Cardiac atrium fibroblast (primary cell): ENCODE data around the gene OTUB2. TPM values are rescaled to one million over a fixed set of nuclear protein-coding genes. Genes with fewer than 3 reads are reported as not detected.

Source experiments
- total RNA-seq: library from RNA; depleted of rRNA; stranded (reverse); fragments of >200 nt; gene quantifications from 2 replicates; pipeline ENCODE4 v1.2.3, GENCODE V29; 2015

The OTUB2 gene
- total RNA-seq = 1.5 and 2.3 TPM in 2 replicates

DNA sequence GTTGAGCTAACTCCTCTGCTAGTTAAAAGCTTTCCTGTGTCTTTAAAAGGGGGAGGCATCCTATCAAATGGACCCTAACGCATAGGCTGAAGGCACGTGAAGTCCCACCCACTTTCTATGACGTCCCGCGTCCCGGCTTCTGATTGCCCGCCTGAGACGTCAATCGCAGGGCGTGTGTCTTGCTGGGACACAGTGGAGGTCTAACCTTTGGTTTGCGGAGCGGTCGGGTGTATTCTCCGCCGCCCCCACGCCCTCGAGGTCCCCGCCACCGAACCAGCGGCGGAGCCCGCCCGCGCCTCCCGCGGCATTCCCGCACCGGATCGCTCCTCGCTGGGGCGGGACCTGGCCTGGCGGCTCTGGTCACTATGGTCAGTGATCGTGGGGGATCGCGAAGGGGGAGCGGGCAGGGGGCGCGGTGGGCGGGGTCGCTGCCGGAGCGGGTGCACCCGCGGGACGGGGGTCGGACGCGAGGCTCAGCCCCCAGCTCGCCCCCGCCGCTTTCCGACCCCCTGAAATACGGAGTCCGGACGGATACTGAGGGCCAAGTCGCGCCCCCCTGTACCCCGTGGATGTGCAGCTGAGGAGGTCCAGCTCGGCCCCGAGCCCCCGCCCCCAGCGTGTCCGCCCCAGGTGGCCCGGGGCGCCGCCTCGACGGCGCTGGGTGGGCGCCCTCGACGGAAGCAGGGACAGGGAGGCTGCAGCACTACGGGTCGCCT is at the start of gene OTUB2:
Gene OTUB2 (plus strand): TSS at position 168 of the 716 bp plus-strand sequence. CDS start 198 bp downstream, at position 366.

DNA sequence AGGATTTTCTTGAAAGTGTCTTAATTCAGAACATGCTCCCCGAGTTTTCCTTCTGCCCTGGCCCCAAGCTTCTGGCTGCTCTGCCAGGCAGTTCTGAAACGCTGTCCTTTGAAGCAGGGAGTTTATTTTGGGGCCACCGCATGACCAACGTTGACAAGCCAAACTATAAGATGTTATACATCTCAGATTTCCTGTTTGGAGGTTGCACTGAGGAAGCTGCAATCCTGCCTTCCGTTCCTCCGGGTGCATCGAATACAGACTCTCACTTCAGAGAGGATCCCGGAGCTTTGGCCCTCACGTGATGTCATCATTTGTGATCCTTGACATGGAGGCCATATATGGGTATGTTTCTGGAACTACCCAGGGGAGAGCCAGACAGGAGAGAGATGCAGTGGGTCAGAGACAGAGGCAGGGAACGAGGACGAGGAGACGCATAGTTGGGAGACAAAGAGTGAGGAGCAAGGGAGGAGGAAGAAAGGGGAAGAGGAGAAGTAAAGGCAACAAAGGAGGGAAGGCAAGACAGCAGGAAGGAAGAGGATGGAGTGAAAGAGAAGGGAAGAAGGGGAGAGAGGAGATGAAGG is 49.6 kb upstream of the OTUB2 start, which contains the start of gene ASB2:
Gene ASB2 (minus strand): TSS at position 94 of the 581 bp plus-strand sequence. CDS start 12,031 bp downstream, outside the sequence.

GRCh38 chr14:93997082-93997481 is 29.1 kb upstream of the OTUB2 start, which contains the start of gene CCDC197:
CCDC197 (plus strand) TSS chr14:93997301; CDS start chr14:93998132, 831 bp downstream.

GRCh38 chr14:94080621-94081385 is 54.7 kb downstream of the OTUB2 start, which contains the start of the genes DDX24 and IFI27L1:
DDX24 (minus strand) TSS chr14:94081202; CDS start chr14:94079742, 1,460 bp downstream.
IFI27L1 (plus strand) TSS chr14:94081310; CDS start chr14:94096938, 15,628 bp downstream.

Other genes with a start within 250 kb of the OTUB2 start
- not detected in 2 replicates for gene PRIMA1, start 237.9 kb upstream of the OTUB2 start, total RNA-seq
- not detected in 2 replicates for gene FAM181A, start 99.0 kb upstream of the OTUB2 start, total RNA-seq
- gene ASB2, start 49.8 kb upstream of the OTUB2 start, total RNA-seq = not detected in 2 replicates
- gene CCDC197, start 29.0 kb upstream of the OTUB2 start, total RNA-seq = not detected in 2 replicates
- gene DDX24, start 54.9 kb downstream of the OTUB2 start, total RNA-seq = 91.5 and 96.1 TPM in 2 replicates
- gene IFI27L1, start 55.0 kb downstream of the OTUB2 start, total RNA-seq = 11.3 and 17.3 TPM in 2 replicates
- gene IFI27, start 84.4 kb downstream of the OTUB2 start, total RNA-seq = 15.2 and 16.2 TPM in 2 replicates
- gene IFI27L2, start 103.3 kb downstream of the OTUB2 start, total RNA-seq = 81.6 and 102 TPM in 2 replicates
- not detected in 2 replicates for gene PPP4R4, start 148.0 kb downstream of the OTUB2 start, total RNA-seq